GM15510 (cell line): ENCODE data around the gene C12orf75.
A peak's percentile ranks its signal among the peaks of the same experiment; 100 is the strongest.

Experiments
- POLR2A ChIP-seq: IDR thresholded peaks from 3 replicates; pipeline ENCODE4 v1.6.1; 2011; ENCODE audit warnings: borderline replicate concordance; ENCODE audit not compliant: insufficient read length; ENCODE audit errors: extremely low read depth

Gene C12orf75

DNA sequence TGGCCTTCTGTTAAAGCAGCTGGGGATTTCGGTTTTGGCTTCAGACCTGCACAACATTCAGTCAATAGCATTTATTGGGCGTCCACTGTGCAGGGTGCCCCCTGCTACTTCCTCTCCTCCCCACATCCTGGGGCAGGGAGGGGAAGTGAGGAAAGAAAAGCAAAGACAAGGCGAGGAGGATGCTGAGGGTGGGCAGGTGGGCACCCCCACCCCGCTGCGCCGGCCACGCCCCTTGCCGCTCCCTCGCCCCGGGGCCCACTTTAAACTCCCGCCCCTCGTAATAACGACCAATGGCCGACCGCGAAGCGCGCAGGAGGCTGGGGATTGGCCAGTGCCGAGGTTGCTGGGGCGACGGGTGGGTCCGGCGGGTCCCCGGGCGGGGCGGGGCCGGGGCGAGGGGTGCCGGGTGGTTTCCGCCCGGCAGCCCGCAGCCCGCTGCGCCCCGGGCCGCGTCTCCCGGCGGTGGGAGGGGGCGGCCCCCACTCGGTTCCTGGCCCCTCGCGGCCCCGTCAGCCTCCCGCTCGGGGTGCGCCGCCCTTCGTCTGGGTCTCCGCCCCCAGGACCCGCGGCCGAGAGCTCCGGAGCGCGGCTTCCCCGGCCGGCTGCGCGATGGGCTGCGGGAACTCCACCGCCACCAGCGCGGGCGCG, at the start of gene C12orf75:
TSS of gene C12orf75 (plus strand) at position 409 of the 648 bp plus-strand sequence. CDS start at position 610, 201 bp downstream.
- peak; percentile 44 for TF ChIP-seq POLR2A

DNA sequence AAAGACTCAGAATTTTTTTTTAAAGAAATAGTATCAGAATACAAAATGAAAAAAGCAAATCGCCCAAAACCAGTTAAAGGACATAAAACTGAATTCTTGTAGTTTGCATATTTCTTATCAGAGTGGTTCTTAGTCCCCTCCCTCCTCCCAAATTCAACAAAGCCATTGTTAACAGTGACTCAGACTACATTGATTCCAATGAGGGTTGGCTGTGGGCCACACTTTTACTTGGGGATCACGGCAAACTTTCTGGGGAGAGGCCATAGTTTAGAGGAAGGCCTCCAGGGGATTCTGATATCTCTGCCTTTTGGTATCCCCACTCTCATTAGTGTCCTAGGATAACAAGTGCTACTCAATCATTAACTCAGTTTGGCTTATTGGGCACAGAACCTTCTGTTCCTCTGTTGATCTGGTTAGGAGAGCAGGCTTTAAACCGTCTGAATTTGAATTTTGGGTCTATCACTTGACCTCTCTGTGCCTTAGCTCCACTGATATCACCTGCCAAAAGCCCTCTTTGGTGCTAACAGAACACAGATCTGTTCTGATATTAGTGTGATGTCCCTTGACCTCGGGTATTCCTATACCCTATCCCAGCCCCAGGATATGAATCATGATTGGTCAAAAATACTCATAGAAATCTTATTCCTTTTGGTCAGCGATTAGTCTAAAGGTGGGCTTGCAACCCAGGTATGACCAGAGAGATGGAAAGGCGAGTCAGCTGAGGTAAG, 49.4 kb upstream of the C12orf75 start:
- TF ChIP-seq POLR2A, result no peak

DNA sequence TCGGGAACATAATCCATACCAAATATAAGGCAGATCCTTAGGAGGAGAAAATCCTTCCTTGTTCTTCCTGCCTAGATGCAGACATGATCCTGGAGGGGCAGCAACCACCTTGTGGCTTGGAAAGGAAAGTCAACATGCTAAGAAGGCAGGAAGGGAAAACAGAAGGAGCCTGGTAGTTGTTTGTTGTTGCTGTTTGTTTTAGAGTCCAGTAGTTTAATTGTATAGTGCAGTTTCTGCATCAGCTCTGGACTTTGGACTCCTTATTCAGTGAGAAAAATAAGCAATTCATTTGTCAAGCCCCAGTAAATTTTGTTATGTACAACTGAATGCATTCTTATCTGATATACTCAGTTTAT, 48.8 kb upstream of the C12orf75 start:
- TF ChIP-seq POLR2A, result no peak

DNA sequence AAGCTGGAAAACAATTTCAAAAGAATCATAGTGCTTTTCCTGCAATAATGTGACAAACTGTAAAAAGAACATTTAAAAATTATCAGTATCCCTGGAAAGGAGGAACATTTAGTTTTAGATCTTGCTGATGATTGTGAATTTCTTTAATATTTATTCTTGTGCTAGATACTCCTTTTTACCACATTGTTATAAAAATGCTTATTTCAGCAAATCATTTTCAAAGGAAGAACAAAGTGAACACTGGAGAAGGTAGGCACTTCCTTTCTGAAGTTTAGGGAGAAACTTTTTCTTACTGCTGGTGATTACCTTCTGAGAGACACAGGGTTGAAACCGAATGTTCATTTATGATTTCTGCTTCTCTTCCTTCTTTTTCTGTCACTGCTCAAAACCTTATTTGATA, 45.1 kb upstream of the C12orf75 start:
- TF ChIP-seq POLR2A, result no peak

DNA sequence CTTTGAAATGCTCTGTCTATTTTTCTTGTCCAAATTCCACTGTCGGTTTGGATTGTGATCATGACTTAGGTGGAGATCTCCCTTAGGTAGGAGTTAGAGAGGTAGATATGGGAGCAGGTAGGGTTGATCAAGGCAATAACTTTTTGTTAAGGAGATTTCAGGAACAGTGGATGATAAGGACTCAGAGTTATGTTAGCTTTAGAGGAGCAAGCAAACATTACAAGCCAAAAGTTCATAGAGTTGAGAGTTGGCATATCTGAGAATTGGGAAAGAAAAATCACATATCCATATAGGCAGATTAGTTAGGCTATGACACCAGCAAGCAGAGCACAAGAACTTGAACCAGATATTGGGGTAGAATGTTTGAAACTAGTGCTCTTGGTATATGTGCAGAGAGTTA, 43.1 kb upstream of the C12orf75 start:
- no peak for TF ChIP-seq POLR2A

DNA sequence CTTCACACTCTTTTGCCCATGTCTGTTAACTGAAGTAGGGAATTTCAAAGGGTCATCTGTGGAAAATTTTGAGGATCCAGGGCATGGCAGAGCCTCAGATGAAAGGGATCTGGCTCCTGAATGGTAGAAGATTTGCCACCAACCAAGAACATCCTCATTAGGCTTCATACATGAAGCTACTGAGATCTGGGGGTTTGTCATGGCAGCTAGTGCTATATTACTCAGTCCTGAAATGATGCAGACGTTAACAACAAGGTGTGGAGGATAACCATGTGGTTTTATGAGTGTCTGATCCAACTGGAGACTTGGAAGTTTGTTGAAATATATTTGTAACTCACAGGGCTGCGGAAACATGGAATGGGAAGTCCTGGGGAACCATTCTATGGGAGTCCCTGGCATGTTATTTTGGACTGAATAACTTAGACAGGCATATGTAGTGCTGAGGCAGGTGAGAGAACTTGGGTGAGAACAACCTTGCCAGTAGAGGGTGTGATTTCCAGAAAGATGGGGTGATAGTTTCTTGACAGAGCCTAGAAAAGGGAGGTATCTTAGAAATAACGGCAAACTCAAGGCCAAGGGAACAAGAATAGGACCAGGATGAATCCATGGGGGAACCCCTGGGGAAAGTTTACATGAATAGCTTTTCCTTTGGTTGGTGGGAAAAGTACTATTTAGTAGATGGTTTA, 42.0 kb upstream of the C12orf75 start:
- TF ChIP-seq POLR2A, result no peak

DNA sequence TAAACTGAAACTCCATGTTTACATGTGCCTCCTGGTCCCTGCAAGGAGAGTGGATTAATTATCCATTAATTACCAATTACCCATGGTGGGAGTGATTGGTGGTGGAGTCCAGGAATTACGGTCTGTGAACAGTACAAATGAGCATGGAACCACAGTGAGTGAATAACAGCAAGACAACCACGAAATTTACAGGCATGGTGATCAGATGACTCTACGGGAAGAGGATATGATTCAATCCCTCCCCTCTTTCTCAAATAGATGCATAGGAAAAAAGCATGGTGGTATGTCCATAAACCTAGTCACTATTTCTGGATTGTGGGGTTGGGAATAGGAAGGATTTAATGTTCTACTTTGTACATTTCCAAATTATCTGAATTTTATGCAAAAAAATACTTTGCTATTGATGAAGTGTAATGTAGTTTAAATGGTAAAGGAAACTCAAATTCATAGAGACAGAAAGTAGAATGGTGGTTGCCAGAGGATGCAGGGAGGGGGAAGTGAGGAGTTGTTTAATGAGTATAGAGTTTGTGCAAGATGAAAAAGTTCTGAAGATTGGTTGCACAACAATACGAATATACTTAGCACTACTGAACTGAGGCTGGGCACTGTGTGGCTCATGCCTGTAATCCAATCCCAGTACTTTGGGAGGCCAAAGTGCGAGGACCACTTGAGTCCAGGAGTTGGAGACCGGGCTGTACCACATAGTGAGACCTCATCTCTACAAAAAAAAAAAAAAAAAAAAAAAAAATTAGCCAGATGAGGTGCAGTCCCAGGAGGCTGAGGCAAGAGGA, 41.2 kb upstream of the C12orf75 start:
- no peak for TF ChIP-seq POLR2A

DNA sequence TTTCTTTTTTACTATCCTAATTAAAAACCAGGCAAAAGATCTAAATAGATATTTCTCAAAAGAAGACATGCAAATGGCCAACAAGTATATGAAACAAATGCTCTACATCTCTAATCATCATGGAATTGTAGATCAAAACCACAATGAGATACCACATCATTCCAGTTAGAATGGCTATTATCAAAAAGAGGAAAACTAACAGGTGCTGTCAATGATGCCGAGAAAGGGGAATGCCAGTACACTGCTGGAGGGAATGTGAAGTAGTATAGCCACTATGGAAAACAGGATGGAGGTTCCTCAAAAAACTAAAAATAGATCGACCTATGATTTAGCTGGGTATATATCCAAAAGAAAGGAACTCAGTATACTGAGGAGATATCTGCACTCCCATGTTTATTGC, 39.0 kb upstream of the C12orf75 start:
- no peak for TF ChIP-seq POLR2A

DNA sequence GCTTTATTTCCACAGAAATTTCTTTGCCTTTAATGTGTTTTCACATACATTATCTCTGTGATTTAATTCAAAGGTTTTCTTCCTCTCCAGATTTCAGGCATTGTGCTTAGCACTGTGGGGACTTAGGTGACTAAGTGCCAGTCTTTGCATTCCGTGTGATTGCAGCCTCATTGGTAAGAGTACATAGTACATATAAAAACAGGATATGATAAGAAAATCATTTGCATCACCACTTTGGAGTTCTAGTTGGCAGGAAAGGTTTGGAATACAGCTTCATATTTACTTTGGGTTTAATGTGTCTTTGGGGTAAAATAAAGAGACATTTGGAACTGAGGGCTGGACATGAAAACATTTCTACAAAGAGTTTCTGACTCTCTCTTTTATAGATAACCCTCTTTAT, 37.8 kb upstream of the C12orf75 start:
- TF ChIP-seq POLR2A, result no peak

DNA sequence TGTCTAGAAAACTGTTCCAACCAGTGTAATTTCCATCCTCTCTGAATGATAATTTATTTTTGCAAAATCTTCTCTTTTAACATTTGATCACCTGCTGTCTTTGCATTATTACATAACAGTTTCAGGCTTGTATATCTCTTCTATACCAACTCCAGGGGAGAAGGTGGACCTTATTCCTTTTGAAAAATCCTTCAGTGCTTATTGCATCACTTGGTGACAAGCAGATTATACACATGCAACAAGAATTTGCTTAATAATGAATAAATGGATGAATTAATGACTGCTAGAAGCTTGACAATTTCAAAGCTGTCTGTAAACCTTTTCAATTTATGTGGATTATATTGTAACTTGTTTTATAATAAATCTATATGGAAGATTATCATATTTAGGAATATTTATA, 37.3 kb upstream of the C12orf75 start:
- TF ChIP-seq POLR2A, result no peak

DNA sequence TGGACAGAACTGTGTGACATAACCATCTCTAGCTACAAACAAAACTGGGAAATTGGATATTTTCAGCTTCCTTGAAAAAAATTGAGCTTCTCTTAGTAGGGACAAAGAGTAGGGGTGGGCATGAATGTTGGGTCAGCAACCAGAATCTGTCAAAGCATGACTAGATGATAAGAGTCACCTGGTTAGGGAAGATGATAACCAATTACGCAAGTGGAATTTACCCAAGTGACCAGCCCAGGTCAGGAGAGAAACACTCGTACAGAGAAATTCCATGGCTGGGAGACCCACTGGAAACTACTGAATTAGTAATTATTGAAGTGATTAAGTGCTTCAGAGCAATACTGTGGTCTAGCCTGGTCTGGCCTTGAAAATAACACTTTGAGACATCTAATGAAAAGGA, 36.3 kb upstream of the C12orf75 start:
- no peak for TF ChIP-seq POLR2A

DNA sequence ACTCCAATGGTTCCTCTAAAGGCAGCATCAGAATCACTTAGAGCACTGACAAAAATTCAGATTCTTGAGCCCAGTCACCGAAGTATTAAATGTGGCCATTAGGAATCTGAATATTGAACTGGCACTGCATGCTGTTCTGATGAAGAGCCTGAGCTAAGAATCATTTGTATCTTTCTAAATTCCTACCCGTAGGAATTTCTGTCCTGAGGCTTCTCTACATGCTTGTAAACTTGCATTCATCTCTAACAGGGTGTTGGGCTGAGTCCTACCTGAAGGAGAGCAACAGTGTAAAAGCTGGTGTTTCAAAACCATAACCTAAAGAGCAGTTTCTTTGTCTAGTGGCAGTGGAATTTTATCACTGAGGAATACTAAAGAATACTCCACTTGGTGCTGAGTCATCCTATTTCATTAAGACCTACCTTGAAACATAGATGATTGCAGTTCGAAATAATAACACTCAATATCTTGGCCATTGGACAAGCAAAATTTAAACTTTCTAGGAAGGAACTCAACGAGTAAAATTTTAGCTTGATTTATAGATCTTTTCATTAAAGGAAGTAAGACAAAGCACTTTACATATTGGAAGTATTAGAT, 35.5 kb upstream of the C12orf75 start:
- no peak for TF ChIP-seq POLR2A

DNA sequence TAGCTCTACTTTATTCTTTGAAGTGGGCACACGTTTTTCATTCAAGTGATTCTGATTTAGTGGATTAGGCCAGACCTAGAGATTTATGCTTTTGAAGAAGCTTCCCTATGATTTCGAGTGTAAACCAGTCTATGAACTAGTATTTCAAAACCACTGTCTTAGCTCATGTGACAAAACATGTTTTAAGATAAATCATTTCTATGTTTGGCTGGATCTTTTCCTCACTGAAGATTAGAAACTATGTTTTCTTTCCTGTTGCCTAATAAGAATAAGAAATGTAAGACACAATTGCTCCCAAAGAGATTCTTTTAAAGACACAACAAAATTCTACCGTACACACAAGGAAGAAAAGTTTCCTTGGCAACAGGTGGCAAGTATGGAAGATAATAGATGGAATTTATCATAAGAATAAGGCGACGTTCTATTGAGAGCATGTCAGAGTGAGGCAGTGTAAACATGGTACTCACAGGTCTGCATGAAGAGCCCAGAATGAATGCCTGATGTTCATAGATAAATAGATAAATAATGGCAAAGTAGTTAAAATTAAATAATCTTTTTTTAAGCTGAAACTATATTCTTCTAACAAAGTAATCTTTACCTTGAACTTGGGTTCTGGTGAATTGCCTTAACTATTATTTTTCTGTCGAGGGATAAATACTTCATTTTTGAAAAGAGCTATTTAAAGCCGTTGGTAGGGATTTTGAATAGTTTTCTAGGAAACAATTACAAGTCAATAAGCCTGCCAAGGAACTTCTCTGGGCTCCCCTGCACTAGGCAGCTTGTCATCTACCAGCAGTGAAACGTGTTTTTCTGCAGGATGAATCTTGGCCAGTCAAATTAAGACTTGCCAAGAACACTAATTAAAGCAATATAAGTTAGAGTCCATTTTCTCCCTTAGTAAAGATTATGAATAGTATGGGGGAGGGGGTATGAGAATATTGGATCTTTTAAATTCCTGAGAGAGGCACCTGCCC, 34.1 kb upstream of the C12orf75 start:
- TF ChIP-seq POLR2A, result no peak
